ENCODE data around the gene ATG16L2.
"Not testable (repeated sequence)": the region's sequence is repeated elsewhere in the genome, so short reads cannot be mapped to it uniquely, and the experiment has no call there.

Gene ATG16L2

GRCh38 chr11:72808331-72808798, 5.8 kb upstream of the ATG16L2 start:
- no peak overlapping the region for H3K4me3 ChIP-seq (ENCODE audit: low read depth, low read length)
- ChIA-PET POLR2A (interaction anchor here (1.1 kb wide), 1 partner anchor 86 kb away, joined by 3 read pairs; no protein-coding TSS in a partner anchor), CTCF (no interaction called here)
- H3K27ac ChIP-seq (ENCODE audit: extremely low read depth, low read depth, low read length): no peak overlapping the region
- peaks cover 0 to 14% of the 10 kb centered on the region in 2 experiments; a peak in 2 of 3 replicates for H3K36me3 ChIP-seq (ENCODE audit: control insufficient read depth in 2 of 2, insufficient read depth in 1 of 2, low read length in 2 of 2)
- H3K4me1 ChIP-seq (ENCODE audit: control insufficient read depth, insufficient read depth, low read length): no peaks in the 10 kb centered on the region
- TF ChIP-seq ATF2 (tag by site-specific recombination; IDR thresholded peaks at IDR 0.05; ENCODE audit: low read depth): peak; percentile 49; the same call in 1 of the 2 replicates
- TF ChIP-seq ZBTB48 (tag by site-specific recombination; IDR thresholded peaks at IDR 0.05): peak; percentile 39; the same call in 1 of the 2 replicates
- peak; percentile 89 for TF ChIP-seq GFI1B (tag by site-specific recombination; IDR thresholded peaks at IDR 0.05)
- TF ChIP-seq PRDM10 (tag by site-specific recombination; IDR thresholded peaks at IDR 0.05): peak; percentile 58; the same call in 1 of the 2 replicates
- no peak for TF ChIP-seq KLF10 (tag by site-specific recombination; IDR thresholded peaks at IDR 0.05)
- TF ChIP-seq ZNF114 (tag by site-specific recombination; IDR thresholded peaks at IDR 0.05): no peak
- peak; percentile 51; the same call in 1 of the 2 replicates for TF ChIP-seq ZNF398 (tag by site-specific recombination; IDR thresholded peaks at IDR 0.05)
- TF ChIP-seq ZNF324 (tag by site-specific recombination; IDR thresholded peaks at IDR 0.05): no peak
- TF ChIP-seq ZNF629 (tag by site-specific recombination; IDR thresholded peaks at IDR 0.05): peak; percentile 39; the same call in 1 of the 2 replicates
- no peaks in the 10 kb centered on the region for H3K9me3 ChIP-seq (ENCODE audit: control insufficient read depth, insufficient read depth, low read depth, low read length)

- ChIA-PET POLR2A (interaction anchor here (0.6 to 0.7 kb wide), 2 partner anchors 14 to 201 kb away, joined by 7 read pairs; no protein-coding TSS in a partner anchor), CTCF (interaction anchor here (0.6 to 1.2 kb wide), 2 partner anchors 34 to 36 kb away, joined by 4 read pairs; no protein-coding TSS in a partner anchor)
- H3K4me3 ChIP-seq (ENCODE audit: low read depth, low read length); H3K9me3 ChIP-seq (ENCODE audit: control insufficient read depth, insufficient read depth, low read depth, low read length); H3K27ac ChIP-seq (ENCODE audit: extremely low read depth, low read depth, low read length); H3K4me1 ChIP-seq (ENCODE audit: control insufficient read depth, insufficient read depth, low read length): not testable (repeated sequence)
- TF ChIP-seq SP2 (tag by site-specific recombination; IDR thresholded peaks at IDR 0.05): 0 out of 2 replicates have a peak, but pooled peaks have one; percentile 26
- peaks cover 0 to 14% of the 10 kb centered on the region in 2 experiments; a peak in 1 of 3 replicates for H3K36me3 ChIP-seq (ENCODE audit: control insufficient read depth in 2 of 2, insufficient read depth in 1 of 2, low read length in 2 of 2)
Observed at GRCh38 chr11:72811686-72812085, 2.5 kb upstream of the ATG16L2 start.

GRCh38 chr11:72812604-72812966, 1.6 kb upstream of the ATG16L2 start:
- TF ChIP-seq ZNF335 (tag by site-specific recombination; conservative IDR thresholded peaks at IDR 0.05) (peak; percentile 54), ZNF174 (tag by site-specific recombination; IDR thresholded peaks at IDR 0.05) (no peak)
- Histone ChIP-seq H3K4me1 (ENCODE audit: control insufficient read depth, insufficient read depth, low read length) (no peaks in the 10 kb centered on the region), H3K27ac (ENCODE audit: extremely low read depth, low read depth, low read length) (no peak overlapping the region), H3K36me3 (ENCODE audit: control insufficient read depth in 2 of 2, insufficient read depth in 1 of 2, low read length in 2 of 2) (peaks cover 0 to 15% of the 10 kb centered on the region in 2 experiments; a peak in 1 of 3 replicates), H3K9me3 (ENCODE audit: control insufficient read depth, insufficient read depth, low read depth, low read length) (no peaks in the 10 kb centered on the region), H3K4me3 (ENCODE audit: low read depth, low read length) (no peak overlapping the region)
- ChIA-PET CTCF (interaction anchor here (0.5 to 2.1 kb wide), 5 partner anchors 10 to 1100 kb away, joined by 3 to 5 read pairs (median 4); no protein-coding TSS in a partner anchor), POLR2A (interaction anchor here (1.0 kb wide), 1 partner anchor 19 kb away, joined by 3 read pairs; the partner anchor contains the start of gene STARD10)

All from HEK293 (cell line).